ENCODE results near the gene ABCG1. TPM values are rescaled to one million over a fixed set of nuclear protein-coding genes. Genes with fewer than 3 reads are reported as not detected.

The ABCG1 gene
- total and polyA plus RNA-seq, 2 of the 4 experiments (the other 2 are of a cell fraction): 0.19 to 0.36 TPM

DNA sequence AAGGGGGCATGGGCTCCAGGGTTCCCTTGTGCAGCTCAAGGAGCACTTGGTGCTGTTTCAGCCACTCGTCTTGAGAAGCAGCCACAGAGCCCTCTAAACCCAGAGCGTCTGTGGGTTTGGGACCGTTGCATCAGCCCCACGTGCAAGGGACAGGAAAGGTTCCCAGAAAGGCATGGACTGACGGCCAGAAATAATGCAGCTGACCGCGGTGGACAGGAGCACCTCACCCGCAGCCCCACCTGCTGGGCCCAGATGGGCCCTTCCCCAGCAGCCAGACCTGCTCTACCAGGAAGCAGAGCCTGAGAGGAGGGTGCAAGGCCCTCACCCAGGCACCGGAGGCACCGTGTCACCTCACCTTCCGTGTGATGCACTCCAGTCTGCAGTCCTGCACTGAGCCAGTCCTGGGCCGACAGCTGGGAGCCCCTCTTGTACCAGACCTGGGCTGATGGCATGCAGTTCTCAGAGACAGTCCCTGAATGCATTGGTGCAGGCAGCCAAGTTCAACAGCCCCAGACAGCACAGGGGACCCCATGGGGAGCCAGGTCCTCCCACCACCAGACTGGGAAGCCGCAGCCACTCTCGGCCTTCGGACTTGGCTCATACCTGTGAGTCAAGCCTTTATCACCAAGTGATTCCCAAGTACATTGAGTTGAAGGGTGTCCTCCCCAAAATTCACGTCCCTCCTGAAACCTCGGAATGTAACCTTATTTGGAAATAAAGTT, 101.1 kb downstream of the ABCG1 start:
- no peak overlapping the region for H3K9ac ChIP-seq (ENCODE audit: low read depth, low read length)
- H2BK20ac ChIP-seq (ENCODE audit: low read depth, low read length): no peak overlapping the region
- intact Hi-C loops (cut with micrococcal nuclease) (no loop called here), in situ Hi-C loops (cut with MboI; ENCODE audit: low sequenced_read_pairs) (no loop called here), dilution Hi-C loops (cut with HindIII; ENCODE audit: low sequenced_read_pairs, unreplicated experiment) (no loop called here)
- DNase-seq: no peak
- H3K23ac ChIP-seq (ENCODE audit: low read depth, low read length): no peak overlapping the region
- H2BK5ac ChIP-seq (ENCODE audit: low read depth, low read length, poor library complexity, severe bottlenecking): no peak overlapping the region
- ChIA-PET CTCF (interaction anchor here (0.6 kb wide), 1 partner anchor 13 kb away, joined by 3 read pairs; no protein-coding TSS in a partner anchor), POLR2A (ENCODE audit: unreplicated experiment) (no interaction called here)
- H2AFZ ChIP-seq (replicated peaks; ENCODE audit: low read length, poor library complexity): no peak overlapping the region
- H2BK15ac ChIP-seq (ENCODE audit: low read depth, low read length): no peak overlapping the region
- H4K8ac ChIP-seq (ENCODE audit: low read depth in 2 of 2, low read length in 2 of 2): no peak overlapping the region
- H3K79me1 ChIP-seq (ENCODE audit: low read depth in 1 of 2, low read length in 2 of 2): no peaks in the 10 kb centered on the region
- TF ChIP-seq SMC3 (IDR thresholded peaks at IDR 0.05; ENCODE audit: low read depth, low read length): no peak
- TF ChIP-seq RAD21 (IDR thresholded peaks at IDR 0.05; ENCODE audit: low read length): no peak
- TF ChIP-seq CEBPB (IDR thresholded peaks at IDR 0.05; ENCODE audit: low read depth, low read length): no peak
- TF ChIP-seq POLR2A (IDR thresholded peaks at IDR 0.05; ENCODE audit: low read depth, low read length): no peak
- no peak for TF ChIP-seq BHLHE40 (IDR thresholded peaks at IDR 0.05; ENCODE audit: low read depth, low read length)
- TF ChIP-seq, protein P1, sequence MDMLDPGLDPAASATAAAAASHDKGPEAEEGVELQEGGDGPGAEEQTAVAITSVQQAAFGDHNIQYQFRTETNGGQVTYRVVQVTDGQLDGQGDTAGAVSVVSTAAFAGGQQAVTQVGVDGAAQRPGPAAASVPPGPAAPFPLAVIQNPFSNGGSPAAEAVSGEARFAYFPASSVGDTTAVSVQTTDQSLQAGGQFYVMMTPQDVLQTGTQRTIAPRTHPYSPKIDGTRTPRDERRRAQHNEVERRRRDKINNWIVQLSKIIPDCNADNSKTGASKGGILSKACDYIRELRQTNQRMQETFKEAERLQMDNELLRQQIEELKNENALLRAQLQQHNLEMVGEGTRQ (IDR thresholded peaks at IDR 0.05; ENCODE audit: low read depth, low read length): no peak
- TF ChIP-seq CHD1 (IDR thresholded peaks at IDR 0.05; ENCODE audit: low read depth, low read length): no peak
- TF ChIP-seq NFE2L2 (IDR thresholded peaks at IDR 0.05; ENCODE audit: low read depth, low read length): no peak
- TF ChIP-seq RFX5 (IDR thresholded peaks at IDR 0.05; ENCODE audit: low read depth, low read length): no peak
- TF ChIP-seq, protein P2, sequence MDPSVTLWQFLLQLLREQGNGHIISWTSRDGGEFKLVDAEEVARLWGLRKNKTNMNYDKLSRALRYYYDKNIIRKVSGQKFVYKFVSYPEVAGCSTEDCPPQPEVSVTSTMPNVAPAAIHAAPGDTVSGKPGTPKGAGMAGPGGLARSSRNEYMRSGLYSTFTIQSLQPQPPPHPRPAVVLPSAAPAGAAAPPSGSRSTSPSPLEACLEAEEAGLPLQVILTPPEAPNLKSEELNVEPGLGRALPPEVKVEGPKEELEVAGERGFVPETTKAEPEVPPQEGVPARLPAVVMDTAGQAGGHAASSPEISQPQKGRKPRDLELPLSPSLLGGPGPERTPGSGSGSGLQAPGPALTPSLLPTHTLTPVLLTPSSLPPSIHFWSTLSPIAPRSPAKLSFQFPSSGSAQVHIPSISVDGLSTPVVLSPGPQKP (IDR thresholded peaks at IDR 0.05; ENCODE audit: borderline replicate concordance, low read depth, low read length): no peak
- TF ChIP-seq MAFK (IDR thresholded peaks at IDR 0.05; ENCODE audit: low read depth, low read length): no peak
- TF ChIP-seq, protein P3, sequence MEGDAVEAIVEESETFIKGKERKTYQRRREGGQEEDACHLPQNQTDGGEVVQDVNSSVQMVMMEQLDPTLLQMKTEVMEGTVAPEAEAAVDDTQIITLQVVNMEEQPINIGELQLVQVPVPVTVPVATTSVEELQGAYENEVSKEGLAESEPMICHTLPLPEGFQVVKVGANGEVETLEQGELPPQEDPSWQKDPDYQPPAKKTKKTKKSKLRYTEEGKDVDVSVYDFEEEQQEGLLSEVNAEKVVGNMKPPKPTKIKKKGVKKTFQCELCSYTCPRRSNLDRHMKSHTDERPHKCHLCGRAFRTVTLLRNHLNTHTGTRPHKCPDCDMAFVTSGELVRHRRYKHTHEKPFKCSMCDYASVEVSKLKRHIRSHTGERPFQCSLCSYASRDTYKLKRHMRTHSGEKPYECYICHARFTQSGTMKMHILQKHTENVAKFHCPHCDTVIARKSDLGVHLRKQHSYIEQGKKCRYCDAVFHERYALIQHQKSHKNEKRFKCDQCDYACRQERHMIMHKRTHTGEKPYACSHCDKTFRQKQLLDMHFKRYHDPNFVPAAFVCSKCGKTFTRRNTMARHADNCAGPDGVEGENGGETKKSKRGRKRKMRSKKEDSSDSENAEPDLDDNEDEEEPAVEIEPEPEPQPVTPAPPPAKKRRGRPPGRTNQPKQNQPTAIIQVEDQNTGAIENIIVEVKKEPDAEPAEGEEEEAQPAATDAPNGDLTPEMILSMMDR (conservative IDR thresholded peaks at IDR 0.05; ENCODE audit: low read depth, low read length): no peak
- TF ChIP-seq FOS (IDR thresholded peaks at IDR 0.05; ENCODE audit: low read depth, low read length): no peak
- no peak for TF ChIP-seq MAZ (IDR thresholded peaks at IDR 0.05; ENCODE audit: borderline replicate concordance, low read depth, low read length)
- TF ChIP-seq MXI1 (IDR thresholded peaks at IDR 0.05; ENCODE audit: borderline replicate concordance, low read depth, low read length): no peak
- TF ChIP-seq RCOR1 (IDR thresholded peaks at IDR 0.05; ENCODE audit: insufficient replicate concordance, low read length): no peak
- no peak overlapping the region for H4K5ac ChIP-seq (ENCODE audit: low read depth, low read length)
- H2BK120ac ChIP-seq (ENCODE audit: low read depth, low read length): no peak overlapping the region
- no peak overlapping the region for H2AK5ac ChIP-seq (ENCODE audit: low read depth, low read length)
- H4K20me1 ChIP-seq (ENCODE audit: insufficient read depth, low read length): no peaks in the 10 kb centered on the region; the same call in 1 of the 2 replicates
- BruUV-seq (replicated peaks): no TSS peak
- H3K36me3 ChIP-seq (ENCODE audit: control insufficient read depth, insufficient read depth, low read length): no peaks in the 10 kb centered on the region
- H3K27me3 ChIP-seq (ENCODE audit: control insufficient read depth, insufficient read depth, low read length): peaks cover 31% of the 10 kb centered on the region
- no peaks in the 10 kb centered on the region for H3K9me1 ChIP-seq (ENCODE audit: insufficient read depth, low read length)
- H3K9me3 ChIP-seq (ENCODE audit: control insufficient read depth, insufficient read depth, low read length): no peaks in the 10 kb centered on the region
- H3K4me1 ChIP-seq (ENCODE audit: control insufficient read depth, insufficient read depth, low read length): no peaks in the 10 kb centered on the region
- H3K4me3 ChIP-seq (ENCODE audit: insufficient read depth, low read depth, low read length): no peak overlapping the region
- H3K18ac ChIP-seq (ENCODE audit: low read depth, low read length): no peak overlapping the region
- H3K4me2 ChIP-seq (ENCODE audit: low read depth, low read length): no peak overlapping the region
- H3K4ac ChIP-seq (ENCODE audit: low read depth, low read length): no peak overlapping the region
- no peak overlapping the region for H3K56ac ChIP-seq (ENCODE audit: extremely low read depth, insufficient read depth, low read length)
- no peak overlapping the region for H2AK9ac ChIP-seq (replicated peaks; ENCODE audit: low read depth, low read length, poor library complexity)
- ATAC-seq (ENCODE audit: low read depth): no peak
- H3K14ac ChIP-seq (replicated peaks; ENCODE audit: low read depth, low read length): no peak overlapping the region
- no peak overlapping the region for H3K27ac ChIP-seq (ENCODE audit: insufficient read depth, low read length)
- 58% methylated on average over 8 of the region's 17 CpGs; no CpG with 5 or more reads in 1 of the 2 experiments for WGBS, 2 experiments (ENCODE audit: extremely low coverage in 2 of 2, insufficient read length in 1 of 2)
- H4K91ac ChIP-seq (ENCODE audit: insufficient read depth, low read depth, low read length): no peak overlapping the region
